Activated CD4-positive, alpha-beta T cell treated with anti-CD3 and anti-CD28 coated beads, Interleukin-2, amount 50 U/mL, for 4 hours (primary cell): ENCODE data around the gene ROR2.

ENCODE experiments used
- DNase-seq, 2 experiments: peaks; one replicate each; pipeline ENCODE4 v3.0.0-alpha.2; 2020

Gene ROR2

DNA sequence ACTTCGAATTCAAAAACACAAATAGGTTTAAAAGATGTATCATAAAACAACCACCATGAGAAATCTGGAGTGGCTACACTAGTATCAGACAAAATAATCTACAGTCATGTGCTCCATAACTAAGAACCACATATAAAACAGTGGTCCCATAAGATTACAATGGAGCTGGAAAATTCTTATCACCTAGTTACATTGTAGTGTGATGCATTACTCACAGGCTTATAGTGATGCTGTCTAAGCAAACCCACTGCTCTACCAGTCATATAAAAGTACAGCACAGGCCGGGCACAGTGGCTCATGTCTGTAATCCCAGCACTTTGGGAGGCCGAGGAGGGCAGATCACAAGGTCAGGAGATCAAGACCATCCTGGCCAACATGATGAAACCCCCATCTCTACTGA lies 160.1 kb downstream of the ROR2 start:
- DNase-seq, result no peak

DNA sequence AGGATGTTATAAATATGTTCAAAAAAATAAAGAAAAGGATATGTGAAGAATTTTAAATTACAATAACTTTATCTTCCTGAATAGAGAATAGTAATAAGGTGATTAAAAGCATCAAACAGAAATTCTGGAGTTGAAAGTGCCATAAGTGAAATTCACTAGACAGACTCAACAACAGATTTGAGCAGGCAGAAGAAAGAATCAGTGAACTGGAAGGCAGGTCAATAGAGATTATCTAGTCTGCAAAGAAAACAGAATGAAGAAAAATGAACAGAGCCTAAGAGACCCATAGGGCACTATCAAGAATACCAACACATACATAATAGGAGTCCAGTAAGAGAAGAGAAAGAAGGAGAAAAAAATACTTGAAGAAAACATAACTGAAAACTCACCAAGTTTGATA lies 162.1 kb downstream of the ROR2 start:
- DNase-seq, result no peak

- no peak for DNase-seq
These were observed 163.7 kb downstream of the ROR2 start for GRCh38 chr9:91786132-91786896.

- no peak for DNase-seq
These were observed 164.6 kb downstream of the ROR2 start for GRCh38 chr9:91785447-91785842.

DNA sequence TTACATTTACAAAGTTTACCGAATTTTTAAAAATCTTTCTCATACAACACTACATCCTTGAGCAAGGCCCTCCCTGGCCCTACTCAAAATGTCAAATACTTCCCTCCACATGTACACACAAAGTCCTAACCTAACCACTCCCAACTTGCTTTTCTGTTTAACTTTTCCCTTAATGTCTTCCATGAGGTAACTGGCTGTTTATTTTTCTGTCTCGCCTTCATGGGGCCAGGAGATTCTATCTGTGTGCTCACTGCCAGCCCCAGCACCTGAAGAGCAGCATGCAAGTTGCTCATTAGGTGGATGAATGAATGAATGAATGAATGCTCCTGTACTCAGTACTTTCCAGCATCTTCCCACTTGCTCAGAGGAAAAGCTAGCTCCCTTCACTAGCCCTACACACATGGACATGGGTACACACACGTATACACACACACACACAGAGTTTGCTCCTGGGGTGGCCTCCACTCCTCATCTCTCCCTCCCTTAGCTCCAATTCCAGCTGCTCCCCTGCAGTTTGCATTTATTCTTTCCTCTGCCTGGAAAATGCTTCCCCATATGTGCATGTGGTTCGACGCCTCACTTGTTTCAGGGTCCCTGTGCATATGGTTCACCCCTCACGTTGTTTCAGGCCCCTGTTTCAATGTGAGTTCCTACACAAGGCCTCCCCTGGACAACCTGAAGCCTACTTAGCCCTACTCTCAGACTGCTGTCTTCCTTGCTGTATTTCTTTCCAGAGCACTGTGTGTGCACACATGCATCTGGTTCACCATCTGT lies 165.2 kb downstream of the ROR2 start:
- no peak for DNase-seq

DNA sequence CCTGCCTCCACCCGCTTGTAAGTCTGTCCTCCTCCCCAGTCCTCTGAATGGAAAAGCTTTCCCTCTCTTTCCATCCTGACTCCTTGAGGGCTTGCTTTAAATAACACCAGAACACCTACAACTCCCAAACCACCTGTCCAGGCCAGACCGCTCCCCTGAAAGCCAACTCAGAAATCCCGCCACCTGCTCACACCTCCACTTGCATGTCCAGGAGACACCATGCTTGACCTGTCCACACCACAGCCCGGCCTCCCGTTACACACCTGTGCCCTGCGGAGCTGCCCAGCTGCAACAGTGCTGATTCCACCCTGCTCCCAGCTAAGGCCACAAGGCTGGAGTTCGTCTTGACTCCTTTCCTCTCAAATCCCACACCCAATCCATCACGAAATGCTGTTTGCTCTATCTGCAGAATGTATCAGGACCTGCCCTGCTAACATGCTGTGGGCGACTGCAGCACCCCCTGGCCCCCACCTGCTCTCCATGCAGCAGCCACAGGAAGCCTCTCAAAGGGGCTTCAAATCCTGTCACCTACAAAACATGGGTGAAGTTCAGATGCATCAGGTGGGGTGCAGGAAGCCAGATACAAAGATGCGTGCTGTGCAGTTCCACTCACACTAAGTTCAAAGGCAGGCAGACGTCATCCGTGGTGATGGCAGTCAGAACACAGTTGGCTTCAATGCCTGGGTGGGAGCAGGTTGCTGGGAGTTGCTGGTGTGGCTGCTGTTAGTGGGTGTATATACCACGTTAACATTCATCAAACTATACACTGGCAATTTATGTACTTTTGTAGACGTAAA lies 166.0 kb downstream of the ROR2 start:
- no peak for DNase-seq

GRCh38 chr9:91783411-91783810 lies 166.6 kb downstream of the ROR2 start:
- DNase-seq, result no peak

GRCh38 chr9:91782708-91783214 lies 167.3 kb downstream of the ROR2 start:
- no peak for DNase-seq

DNA sequence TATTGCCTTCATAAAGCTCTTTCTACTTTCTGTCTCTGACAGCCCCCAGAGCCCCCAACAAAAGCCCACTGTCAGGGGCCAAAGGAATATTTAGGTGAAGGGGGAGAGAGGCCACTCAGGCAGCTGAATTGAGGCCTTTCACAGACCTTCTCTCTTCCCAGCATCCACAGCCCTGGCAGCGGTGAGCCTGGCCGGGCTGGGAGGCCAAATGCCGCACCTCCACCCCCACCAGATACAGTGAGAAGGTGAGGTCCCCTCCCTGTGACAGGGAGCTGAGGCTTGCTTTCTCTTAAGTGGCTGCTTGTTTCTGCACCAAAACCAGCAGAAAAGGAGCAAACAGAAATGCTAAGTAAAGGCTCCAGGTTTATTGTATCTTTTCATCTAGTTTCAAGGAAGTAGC lies 168.1 kb downstream of the ROR2 start:
- no peak for DNase-seq

- no peak for DNase-seq
These were observed 168.9 kb downstream of the ROR2 start for GRCh38 chr9:91781116-91781515.

- no peak for DNase-seq
These were observed 172.0 kb downstream of the ROR2 start for GRCh38 chr9:91778031-91778430.

GRCh38 chr9:91777292-91777830 lies 172.7 kb downstream of the ROR2 start:
- DNase-seq, result no peak

- no peak for DNase-seq
These were observed 173.4 kb downstream of the ROR2 start for GRCh38 chr9:91776409-91777291.

DNA sequence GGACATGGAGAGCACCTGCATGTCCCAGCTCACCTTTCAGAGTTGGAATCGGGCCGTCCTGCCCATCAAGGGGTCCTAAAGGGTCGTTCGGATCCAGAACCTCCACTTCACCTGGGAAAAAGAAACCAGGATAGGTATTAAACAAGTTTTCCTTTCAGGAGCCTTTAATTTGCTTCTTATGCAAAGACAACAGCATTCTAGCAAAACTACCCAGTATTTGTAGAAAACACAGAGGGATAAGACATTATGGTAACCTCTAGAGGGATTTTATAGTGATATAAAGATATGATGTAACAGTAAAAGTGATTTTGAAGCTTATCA lies 174.4 kb downstream of the ROR2 start:
- no peak for DNase-seq

DNA sequence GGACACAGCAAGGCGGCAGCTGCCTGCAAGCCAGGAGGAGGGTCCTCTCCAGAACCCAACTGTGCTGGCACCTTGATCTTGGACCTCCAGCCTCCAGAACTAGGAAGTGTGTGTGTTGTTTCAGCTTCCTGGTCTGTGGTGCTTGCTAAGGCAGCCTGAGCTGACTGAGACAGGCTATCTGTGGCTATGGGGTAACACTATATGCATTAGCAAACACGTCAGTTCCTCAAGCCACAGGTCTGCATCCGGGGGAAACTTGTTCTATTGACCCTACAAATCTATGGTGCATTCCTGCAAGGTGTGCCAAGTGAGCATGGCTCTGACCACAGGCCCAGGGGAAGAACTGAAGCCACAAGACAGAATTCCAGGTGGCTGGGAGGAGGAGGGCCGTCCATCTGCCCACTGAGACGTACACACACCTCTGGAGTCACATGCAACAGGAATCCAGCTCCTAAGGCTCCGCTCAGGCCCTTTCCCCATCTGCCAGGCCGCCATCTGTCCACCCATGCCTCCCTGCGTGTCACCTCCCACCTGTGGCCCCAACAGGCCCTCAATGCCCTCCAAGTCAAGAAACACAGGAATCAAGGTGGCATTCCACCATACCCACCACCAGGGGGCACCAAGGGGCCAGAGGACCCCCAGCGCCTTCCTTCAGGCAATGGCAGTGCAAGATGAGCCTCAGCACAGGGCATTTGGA lies 174.9 kb downstream of the ROR2 start:
- peak; percentile 51 to 57 for DNase-seq

GRCh38 chr9:91773156-91773555 lies 176.9 kb downstream of the ROR2 start:
- DNase-seq, result no peak

- no peak for DNase-seq
These were observed 178.2 kb downstream of the ROR2 start for GRCh38 chr9:91771864-91772263.

DNA sequence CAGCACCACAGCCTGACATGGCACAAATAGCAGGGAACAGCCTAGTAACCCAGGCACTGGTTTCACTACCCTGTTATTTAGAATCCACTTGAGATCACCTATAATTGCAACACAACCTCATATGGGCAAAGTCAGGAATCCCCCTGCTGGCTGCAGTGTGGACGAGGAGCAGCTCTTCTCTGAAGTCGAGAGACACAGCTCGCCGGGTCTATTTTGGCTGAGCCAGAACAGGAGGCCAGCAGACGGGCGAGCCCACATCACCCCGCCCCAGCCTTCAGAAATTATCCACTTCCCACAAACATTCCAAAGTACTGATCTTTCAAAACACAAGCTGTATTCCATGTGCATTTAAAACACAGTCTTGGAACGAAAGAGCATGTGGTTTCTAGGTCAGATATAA lies 179.0 kb downstream of the ROR2 start:
- DNase-seq, result no peak

DNA sequence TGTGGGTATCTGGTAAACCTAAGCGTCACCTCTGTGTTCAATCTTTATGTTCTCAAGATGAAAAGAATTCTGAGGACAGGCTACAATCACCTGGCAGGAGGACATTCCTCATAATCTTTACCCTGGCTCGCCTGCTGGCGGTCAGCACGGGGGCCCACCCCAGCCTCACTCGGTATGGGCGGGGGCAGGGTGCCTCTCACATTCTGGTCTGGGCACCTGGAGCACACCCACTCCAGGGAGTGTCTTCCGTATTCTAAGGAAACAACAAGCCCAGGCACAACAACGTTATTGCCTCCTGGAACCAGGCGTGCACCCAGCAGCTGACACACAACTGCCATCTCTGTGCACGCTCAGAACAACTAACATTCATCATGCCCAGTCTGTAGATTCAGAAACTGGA lies 179.8 kb downstream of the ROR2 start:
- no peak for DNase-seq

DNA sequence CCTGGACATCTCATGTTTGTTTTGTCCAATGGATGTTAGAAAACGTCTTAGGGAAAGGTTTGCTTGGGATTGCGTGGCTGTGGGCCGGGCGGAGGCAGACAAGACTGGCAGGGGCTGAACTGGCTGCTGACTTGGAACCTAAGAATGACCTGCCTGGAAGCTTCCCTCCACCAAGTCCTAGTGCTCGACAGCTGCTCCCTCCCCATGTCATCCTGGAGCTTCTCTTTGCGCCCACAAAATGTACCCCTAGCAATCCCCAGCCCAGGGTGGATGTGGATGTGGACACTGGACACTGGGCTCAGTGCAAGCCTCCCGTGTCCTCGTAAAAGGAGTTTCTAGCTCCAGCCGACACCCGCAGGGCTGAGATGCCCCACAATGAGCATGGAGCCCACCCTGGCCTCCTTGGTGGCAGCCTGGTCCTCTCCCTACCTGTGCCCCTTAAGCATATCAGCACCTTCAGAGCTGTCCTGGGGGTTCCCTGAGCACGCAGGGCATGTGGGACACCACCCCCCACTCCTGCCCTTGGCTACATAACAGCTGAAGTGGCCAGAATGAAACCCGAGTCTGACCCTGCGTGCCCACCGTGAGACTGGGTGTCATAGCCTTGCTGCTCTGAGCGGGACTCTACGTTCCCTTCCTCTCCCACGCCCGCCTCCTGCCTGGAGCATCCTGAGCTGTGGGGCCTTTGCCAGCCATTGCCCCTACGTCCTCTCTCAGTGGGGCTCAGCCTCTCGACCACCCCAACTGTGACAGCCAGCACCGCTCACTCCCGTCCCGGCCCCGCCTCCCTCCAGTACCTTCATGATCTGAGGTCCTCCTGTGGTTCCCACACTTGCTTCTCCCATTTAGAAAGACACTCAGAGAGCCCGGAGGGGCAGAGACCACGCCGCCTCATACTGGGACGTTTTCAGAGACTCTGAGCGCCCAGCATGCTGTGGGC lies 180.8 kb downstream of the ROR2 start:
- no peak for DNase-seq
